HG03095 (cell line): ENCODE measurements around the gene RHBDD1.

Experiments
- ATAC-seq: cut with Tn5 transposase; IDR thresholded peaks from one replicate; pipeline ENCODE4 v1.9.1; 2021; ENCODE audit warnings: moderate library complexity; ENCODE audit not compliant: unreplicated experiment

The RHBDD1 gene

GRCh38 chr2:227022608-227023007 is 186.8 kb downstream of the RHBDD1 start:
- ATAC-seq: no peak

- peak; percentile 79 for ATAC-seq
Observed at GRCh38 chr2:227025510-227025909, 189.7 kb downstream of the RHBDD1 start.

- ATAC-seq: no peak
Observed at GRCh38 chr2:227029426-227030105, 193.7 kb downstream of the RHBDD1 start.

- no peak for ATAC-seq
Observed at GRCh38 chr2:227030789-227031188, 194.9 kb downstream of the RHBDD1 start.

GRCh38 chr2:227031379-227031778 is 195.5 kb downstream of the RHBDD1 start:
- no peak for ATAC-seq

- ATAC-seq: peak; percentile 73
Observed at GRCh38 chr2:227033471-227034148, 197.8 kb downstream of the RHBDD1 start.

- no peak for ATAC-seq
Observed at GRCh38 chr2:227035711-227036367, 200.0 kb downstream of the RHBDD1 start.

- ATAC-seq: no peak
Observed at GRCh38 chr2:227036527-227036926, 200.7 kb downstream of the RHBDD1 start.

GRCh38 chr2:227038550-227039189 is 202.8 kb downstream of the RHBDD1 start:
- no peak for ATAC-seq

- ATAC-seq: no peak
Observed at GRCh38 chr2:227043981-227044380, 208.1 kb downstream of the RHBDD1 start.
